Vagina (tissue), 2 donors: Measurements from ENCODE around the gene ZNF888. TPM values are rescaled to one million over a fixed set of nuclear protein-coding genes. Genes with fewer than 3 reads are reported as not detected.
"Not testable (repeated sequence)": the region's sequence is repeated elsewhere in the genome, so short reads cannot be mapped to it uniquely, and the experiment has no call there.

Source experiments
- DNase-seq, 2 donors: peaks; one replicate each; pipeline ENCODE4 v3.0.0-alpha.2; 2017; ENCODE audit errors: extremely low spot score in 2 of 2
- H3K27ac ChIP-seq: fragments of 200-600 bp; sonication (generic); one replicate; pipeline ENCODE4 v1.5.1; 2019
- H3K27me3 ChIP-seq: fragments of 200-600 bp; sonication (generic); one replicate; pipeline ENCODE4 v1.5.1; 2019
- H3K36me3 ChIP-seq, 2 donors: fragments of 200-600 bp; sonication (generic); one replicate each; pipeline ENCODE4 v1.5.1; 2017 to 2019
- H3K4me1 ChIP-seq: fragments of 200-600 bp; sonication (generic); one replicate; pipeline ENCODE4 v1.5.1; 2019
- H3K4me3 ChIP-seq, 2 donors: fragments of 200-600 bp; sonication (generic); 1 replicate in 1 of 2; 2 replicates in 1 of 2; pipeline ENCODE4 v1.5.1; 2016 to 2019
- H3K9me3 ChIP-seq: fragments of 200-600 bp; sonication (generic); one replicate; pipeline ENCODE4 v1.5.1; 2019
- POLR2A ChIP-seq, 2 donors: fragments of 450-650 bp; IDR thresholded peaks; one replicate each; pipeline ENCODE4 v1.6.1; 2017; ENCODE audit warnings: antibody characterized with exemption in 2 of 2, mild to moderate bottlenecking in 2 of 2, moderate library complexity in 2 of 2
- POLR2AphosphoS5 ChIP-seq, 2 donors: sonication (generic); formaldehyde crosslinking; IDR thresholded peaks; one replicate each; pipeline ENCODE4 v1.9.0; 2017; ENCODE audit warnings: antibody characterized with exemption in 2 of 2, mild to moderate bottlenecking in 2 of 2, low read depth in 1 of 2; ENCODE audit not compliant: insufficient read depth in 1 of 2
- intact Hi-C: fragments of 100-400 bp; cut with DNase I; formaldehyde crosslinking; loops from one replicate; pipeline ENCODE4 v1.15.1; 2023
- small RNA-seq: library from RNA; depleted of rRNA; stranded (forward); fragments of <200 nt; gene quantifications from one replicate; pipeline ENCODE3, GENCODE V24; 2016
- total RNA-seq: library from RNA; depleted of rRNA; stranded (reverse); fragments of >200 nt; gene quantifications from one replicate; pipeline ENCODE4 v1.2.3, GENCODE V29; 2016
- TF ChIP-seq, protein P1 (sequence below), 3 experiments: fragments of 450-650 bp in 2 of 3; fragments of 200-600 bp in 1 of 3; sonication (generic) in 1 of 3; IDR thresholded peaks; one replicate each; pipeline ENCODE4 v1.5.1; 2017 to 2019; ENCODE audit warnings: antibody characterized with exemption in 3 of 3, mild to moderate bottlenecking in 2 of 3, moderate library complexity in 2 of 3

The ZNF888 gene
- total RNA-seq, 1 donor from 2014 or later: 3.7 TPM

DNA sequence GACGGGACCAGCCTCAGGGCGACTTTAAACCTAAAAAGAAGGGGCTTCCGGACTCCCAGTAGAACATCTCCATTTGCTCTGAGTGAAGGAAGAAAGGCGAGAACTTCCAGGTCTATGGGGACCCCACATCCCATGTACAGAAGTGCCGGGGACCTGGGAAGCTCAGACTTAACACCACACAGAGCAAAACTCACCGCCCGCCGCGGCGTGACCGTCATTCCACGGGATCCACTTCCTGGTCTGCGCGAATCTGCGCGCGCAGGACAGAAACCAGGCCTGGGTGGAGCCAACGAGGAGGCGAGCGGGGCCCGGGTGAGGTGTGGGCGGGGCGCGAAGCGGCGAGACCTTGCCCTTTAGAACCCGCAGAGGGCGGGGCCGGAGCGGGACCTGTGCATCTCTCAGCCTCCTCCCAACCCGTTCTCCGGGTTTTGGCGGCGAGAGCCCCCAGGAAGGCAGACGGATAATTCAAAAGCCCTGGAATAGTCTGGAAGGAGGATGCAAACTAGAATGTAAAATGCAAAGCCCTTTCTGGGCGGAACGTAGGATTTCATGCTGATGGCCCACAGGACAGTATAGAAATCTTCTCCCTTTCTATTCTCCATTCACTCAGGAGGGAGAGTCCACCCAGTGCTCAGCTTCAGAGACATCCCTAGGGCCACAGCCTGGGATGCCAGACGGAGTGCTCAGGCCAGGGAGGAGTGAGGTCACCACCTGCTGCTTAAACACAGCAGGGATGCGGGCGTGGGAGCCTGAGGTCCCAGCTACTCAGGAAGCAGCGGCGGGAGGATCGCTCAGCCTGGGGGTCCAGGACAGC is 65.6 kb downstream of the ZNF888 start, which contains the start of gene ZNF468:
Gene ZNF468 (minus strand): TSS at position 242 of the 814 bp plus-strand sequence. CDS start 3,347 bp downstream, outside the sequence.
- Histone ChIP-seq H3K4me1 (peaks cover 16% of the 10 kb centered on the region), H3K4me3 (peak within 1 kb of the TSS; percentile 45 to 60), H3K36me3 (peaks cover 0 to 15% of the 10 kb centered on the region in 2 donors), H3K27ac (peak within 1 kb of the TSS; percentile 63)
- intact Hi-C loops, H3K9me3 ChIP-seq, DNase-seq, H3K27me3 ChIP-seq: not testable (repeated sequence)
- TF ChIP-seq, protein P1, sequence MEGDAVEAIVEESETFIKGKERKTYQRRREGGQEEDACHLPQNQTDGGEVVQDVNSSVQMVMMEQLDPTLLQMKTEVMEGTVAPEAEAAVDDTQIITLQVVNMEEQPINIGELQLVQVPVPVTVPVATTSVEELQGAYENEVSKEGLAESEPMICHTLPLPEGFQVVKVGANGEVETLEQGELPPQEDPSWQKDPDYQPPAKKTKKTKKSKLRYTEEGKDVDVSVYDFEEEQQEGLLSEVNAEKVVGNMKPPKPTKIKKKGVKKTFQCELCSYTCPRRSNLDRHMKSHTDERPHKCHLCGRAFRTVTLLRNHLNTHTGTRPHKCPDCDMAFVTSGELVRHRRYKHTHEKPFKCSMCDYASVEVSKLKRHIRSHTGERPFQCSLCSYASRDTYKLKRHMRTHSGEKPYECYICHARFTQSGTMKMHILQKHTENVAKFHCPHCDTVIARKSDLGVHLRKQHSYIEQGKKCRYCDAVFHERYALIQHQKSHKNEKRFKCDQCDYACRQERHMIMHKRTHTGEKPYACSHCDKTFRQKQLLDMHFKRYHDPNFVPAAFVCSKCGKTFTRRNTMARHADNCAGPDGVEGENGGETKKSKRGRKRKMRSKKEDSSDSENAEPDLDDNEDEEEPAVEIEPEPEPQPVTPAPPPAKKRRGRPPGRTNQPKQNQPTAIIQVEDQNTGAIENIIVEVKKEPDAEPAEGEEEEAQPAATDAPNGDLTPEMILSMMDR (IDR thresholded peaks at IDR 0.05): peak in 1 of 3 experiments; percentile 29
- TF ChIP-seq POLR2AphosphoS5 (IDR thresholded peaks at IDR 0.05; ENCODE audit: insufficient read depth in 1 of 2, low read depth in 1 of 2) (peak in 1 of 2 donors; percentile 73), POLR2A (IDR thresholded peaks at IDR 0.05) (peak in 1 of 2 donors; percentile 39)

DNA sequence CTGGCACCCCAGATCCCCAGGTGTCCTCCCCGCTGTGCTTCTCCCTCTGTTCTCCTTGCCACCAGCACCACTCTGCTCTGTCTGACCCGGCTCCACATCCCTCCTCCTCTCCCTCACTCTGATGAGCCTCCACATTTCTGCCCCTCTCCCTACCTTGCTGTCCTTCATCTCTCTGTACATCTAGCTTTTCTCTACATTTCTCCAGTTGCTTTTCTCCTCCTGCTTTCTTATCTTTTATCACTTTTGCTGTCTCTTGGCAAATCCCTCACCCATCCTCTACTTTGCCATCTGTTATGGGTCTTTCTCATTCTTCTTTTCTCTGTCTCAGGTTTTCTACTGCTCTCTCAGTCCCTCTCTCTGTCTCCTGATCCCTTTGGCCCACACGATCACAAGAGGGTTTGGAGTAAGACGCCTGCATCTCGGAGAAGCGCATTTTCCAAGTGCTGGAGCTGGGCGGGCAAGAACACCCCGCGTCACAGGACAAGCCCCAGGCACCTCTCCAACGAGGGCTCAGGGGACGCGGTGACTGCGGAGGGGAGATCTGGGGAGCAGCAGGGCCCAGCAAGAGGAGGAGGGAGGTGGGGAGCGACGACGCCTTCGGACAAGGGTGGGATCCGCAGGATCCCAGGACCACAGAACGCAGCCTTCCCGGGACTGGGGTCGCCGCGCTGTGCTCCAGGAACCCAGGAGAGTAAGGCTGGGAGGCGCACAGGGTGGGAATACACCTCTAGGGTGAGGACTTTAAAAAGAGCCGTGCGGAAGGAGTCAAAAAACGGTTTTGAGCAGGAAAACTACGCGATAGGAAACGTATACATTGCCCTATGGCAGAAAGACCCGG is 66.5 kb downstream of the ZNF888 start:
- Histone ChIP-seq H3K4me3 (peak overlapping the region; percentile 45 to 60), H3K4me1 (peaks cover 16% of the 10 kb centered on the region), H3K36me3 (peaks cover 0 to 19% of the 10 kb centered on the region in 2 donors), H3K27ac (peak overlapping the region; percentile 24)
- H3K27me3 ChIP-seq, H3K9me3 ChIP-seq, intact Hi-C loops, DNase-seq: not testable (repeated sequence)

Small RNAs within 50 kb of the gene (small RNA-seq; reads per million reads assigned to genes)
- gene ZNF320: 0.52 reads per million

Other genes with a start within 250 kb of the ZNF888 start
- 6.1 TPM for gene ZNF611, start 188.4 kb downstream of the ZNF888 start, total RNA-seq
- 13.0 TPM for gene ZNF600, start 136.6 kb downstream of the ZNF888 start, total RNA-seq
- 10.3 TPM for gene ZNF28, start 101.8 kb downstream of the ZNF888 start, total RNA-seq
- 21.6 TPM for gene ZNF468, start 65.8 kb downstream of the ZNF888 start, total RNA-seq
- gene ZNF320, start 25.8 kb downstream of the ZNF888 start, total RNA-seq: 6.4 TPM
- gene ZNF816, start 39.5 kb upstream of the ZNF888 start, total RNA-seq: 9.6 TPM
- gene ERVV-1, start 90.5 kb upstream of the ZNF888 start, total RNA-seq: not detected
- gene ERVV-2, start 121.3 kb upstream of the ZNF888 start, total RNA-seq: not detected
- 41.7 TPM for gene ZNF160, start 180.0 kb upstream of the ZNF888 start, total RNA-seq
- 6.6 TPM for gene ZNF415, start 209.5 kb upstream of the ZNF888 start, total RNA-seq
- gene ZNF347, start 235.6 kb upstream of the ZNF888 start, total RNA-seq: 11.8 TPM